HepG2 (cell line): ENCODE results near the gene CAGE1. TPM values are rescaled to one million over a fixed set of nuclear protein-coding genes. Genes with fewer than 3 reads are reported as not detected.
A peak's percentile ranks its signal among the peaks of the same experiment; 100 is the strongest.

Experiments
- ATM ChIP-seq: fragments of 450-650 bp; IDR thresholded peaks from 2 replicates; pipeline ENCODE4 v1.7.1; 2017; ENCODE audit warnings: mild to moderate bottlenecking, borderline replicate concordance
- ATRX ChIP-seq: sonication (generic); formaldehyde crosslinking; IDR thresholded peaks from 2 replicates; pipeline ENCODE4 v1.4.0; 2020; ENCODE audit warnings: missing genetic modification reagents, borderline replicate concordance
- CENPT ChIP-seq: sonication (generic); formaldehyde crosslinking; IDR thresholded peaks from 2 replicates; pipeline ENCODE4 v1.8.0; 2022; ENCODE audit warnings: low read depth, mild to moderate bottlenecking, moderate library complexity, missing genetic modification reagents
- EHMT2 ChIP-seq: fragments of 200-600 bp; sonication (generic); IDR thresholded peaks from 2 replicates; pipeline ENCODE4 v1.7.0; 2017; ENCODE audit warnings: antibody characterized with exemption, low read depth, low read length, borderline replicate concordance
- FOXA1 ChIP-seq, 2 experiments: fragments of 450-650 bp in 1 of 2; sonication (generic) in 1 of 2; formaldehyde crosslinking in 1 of 2; IDR thresholded peaks; 2 replicates each; pipeline versions ENCODE4 v1.4.0 to v1.6.1; 2016 to 2020; ENCODE audit warnings: missing genetic modification reagents in 1 of 2
- HNRNPH1 ChIP-seq: fragments of 200-400 bp; formaldehyde crosslinking; optimal IDR thresholded peaks from 2 replicates; pipeline ENCODE3; 2017; ENCODE audit warnings: mild to moderate bottlenecking, low read depth, low read length
- HNRNPL ChIP-seq: fragments of 200-400 bp; formaldehyde crosslinking; IDR thresholded peaks from 2 replicates; pipeline ENCODE4 v1.6.1; 2017; ENCODE audit warnings: mild to moderate bottlenecking, low read depth, low read length
- IRX3 ChIP-seq: sonication (generic); formaldehyde crosslinking; IDR thresholded peaks from 2 replicates; pipeline ENCODE4 v1.8.1; 2023; ENCODE audit warnings: mild to moderate bottlenecking, low read depth, missing genetic modification reagents, borderline replicate concordance
- KDM6A ChIP-seq: IDR thresholded peaks from 2 replicates; pipeline ENCODE4 v1.6.1; 2016; ENCODE audit warnings: low read depth
- MAFK ChIP-seq, 2 experiments: IDR thresholded peaks in 1 of 2; conservative IDR thresholded peaks in 1 of 2; 2 replicates each; pipeline ENCODE4 v1.6.1; 2011; ENCODE audit warnings: improper control_type of control experiment in 2 of 2, low read length in 2 of 2
- NRL ChIP-seq: sonication (generic); formaldehyde crosslinking; IDR thresholded peaks from 2 replicates; pipeline ENCODE4 v1.5.0; 2020; ENCODE audit warnings: missing genetic modification reagents, mild to moderate bottlenecking, moderate library complexity, borderline replicate concordance
- REL ChIP-seq: sonication (generic); formaldehyde crosslinking; conservative IDR thresholded peaks from 2 replicates; pipeline ENCODE4 v1.8.0; 2022; ENCODE audit warnings: mild to moderate bottlenecking, missing genetic modification reagents, moderate library complexity
- SALL1 ChIP-seq: sonication (generic); formaldehyde crosslinking; IDR thresholded peaks from 2 replicates; pipeline ENCODE4 v1.8.0; 2022; ENCODE audit warnings: mild to moderate bottlenecking, missing genetic modification reagents
- STAG1 ChIP-seq: sonication (generic); formaldehyde crosslinking; IDR thresholded peaks from 2 replicates; pipeline ENCODE4 v1.4.0; 2020; ENCODE audit warnings: missing genetic modification reagents
- TBL1XR1 ChIP-seq: fragments of 150-350 bp; IDR thresholded peaks from 2 replicates; pipeline ENCODE4 v1.6.1; 2014; ENCODE audit warnings: borderline replicate concordance, low read length; ENCODE audit not compliant: partially characterized antibody
- TBP ChIP-seq: sonication (generic); formaldehyde crosslinking; IDR thresholded peaks from 2 replicates; pipeline ENCODE4 v1.5.0; 2020; ENCODE audit warnings: missing genetic modification reagents
- TMF1 ChIP-seq: sonication (generic); formaldehyde crosslinking; IDR thresholded peaks from 2 replicates; pipeline ENCODE4 v1.8.1; 2022; ENCODE audit warnings: low read depth, missing genetic modification reagents
- ZBED4 ChIP-seq: sonication (generic); formaldehyde crosslinking; IDR thresholded peaks from 2 replicates; pipeline ENCODE4 v1.4.0; 2020; ENCODE audit warnings: missing genetic modification reagents, borderline replicate concordance
- ZKSCAN1 ChIP-seq: fragments of 150-350 bp; IDR thresholded peaks from 2 replicates; pipeline ENCODE4 v1.6.1; 2014; ENCODE audit warnings: low read length
- ZNF274 ChIP-seq: sonication (generic); formaldehyde crosslinking; IDR thresholded peaks from 2 replicates; pipeline ENCODE4 v1.5.1; 2020; ENCODE audit warnings: mild to moderate bottlenecking, missing genetic modification reagents
- ZNF550 ChIP-seq: sonication (generic); formaldehyde crosslinking; IDR thresholded peaks from 2 replicates; pipeline ENCODE4 v1.4.0; 2020; ENCODE audit warnings: mild to moderate bottlenecking, missing genetic modification reagents, borderline replicate concordance
- ZNF556 ChIP-seq: sonication (generic); formaldehyde crosslinking; IDR thresholded peaks from 2 replicates; pipeline ENCODE4 v1.4.0; 2020; ENCODE audit warnings: mild to moderate bottlenecking, missing genetic modification reagents, borderline replicate concordance
- ZNF788 ChIP-seq: sonication (generic); formaldehyde crosslinking; IDR thresholded peaks from 2 replicates; pipeline ENCODE4 v1.5.0; 2020; ENCODE audit warnings: mild to moderate bottlenecking, missing genetic modification reagents, borderline replicate concordance
- ZSCAN12 ChIP-seq: sonication (generic); formaldehyde crosslinking; IDR thresholded peaks from 2 replicates; pipeline ENCODE4 v1.9.0; 2021; ENCODE audit warnings: mild to moderate bottlenecking, missing genetic modification reagents
- polyA plus RNA-seq, 8 experiments: library from polyadenylated mRNA; depleted of rRNA in 3 of 8; stranded (reverse) in 7 of 8; unstranded in 1 of 8; fragments of >200 nt; fragmentation: Illumina TruSeq in 4 of 8; extraction: Trizol in 4 of 8; gene quantifications; 2 replicates each; pipeline versions ENCODE4 v1.2.1 to v1.2.3, GENCODE V29; 2011 to 2016; ENCODE audit warnings: low read depth in 4 of 8, missing spikeins in 1 of 8, mixed read lengths in 1 of 8; ENCODE audit not compliant: insufficient read depth in 1 of 8
- total RNA-seq, 5 experiments: library from RNA; depleted of rRNA; stranded (reverse); fragments of >200 nt; fragmentation: Illumina TruSeq; extraction: Trizol; gene quantifications; 2 replicates each; pipeline ENCODE4 v1.2.3, GENCODE V29; 2016; ENCODE audit warnings: low read depth in 1 of 5
- TF ChIP-seq, protein P1 (sequence below): sonication (generic); formaldehyde crosslinking; IDR thresholded peaks from 2 replicates; pipeline ENCODE4 v1.4.0; 2020; ENCODE audit warnings: missing genetic modification reagents

The CAGE1 gene
- total and polyA plus RNA-seq, 2 of the 13 experiments (the other 11 are each of a cell fraction or from before 2014, with no cell fraction given), result 0.03 to 0.15 TPM

DNA sequence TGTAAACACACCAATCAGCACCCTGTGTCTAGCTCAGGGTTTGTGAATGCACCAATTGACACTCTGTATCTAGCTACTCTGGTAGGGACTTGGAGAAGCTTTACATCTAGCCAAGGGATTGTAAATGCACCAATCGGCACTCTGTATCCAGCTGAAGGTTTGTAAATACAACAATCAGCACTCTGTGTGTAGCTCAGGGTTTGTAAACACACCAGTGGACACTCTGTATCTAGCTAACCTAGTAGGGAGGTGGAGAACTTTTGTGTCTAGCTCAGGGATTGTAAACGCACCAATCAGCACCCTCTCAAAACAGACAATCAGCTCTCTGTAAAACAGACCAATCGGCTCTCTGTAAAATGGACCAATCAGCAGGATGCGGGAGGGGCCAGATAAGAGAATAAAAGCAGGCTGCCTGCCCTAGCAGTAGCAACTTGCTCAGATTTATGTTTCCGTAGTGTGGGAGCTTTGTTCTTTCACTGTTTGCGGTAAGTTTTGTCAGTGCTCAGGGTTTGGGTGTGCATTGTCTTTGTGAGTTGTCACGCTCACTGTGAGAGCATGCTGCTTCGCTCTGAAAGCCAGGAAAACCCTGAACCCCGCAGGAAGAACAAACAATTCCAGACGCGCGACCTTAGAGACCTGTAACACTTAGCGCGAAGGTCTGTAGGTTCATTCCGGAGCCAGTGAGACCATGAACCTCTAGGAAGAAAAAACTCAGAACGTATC is 37.1 kb upstream of the CAGE1 start (continued):
- TF ChIP-seq, protein P1, sequence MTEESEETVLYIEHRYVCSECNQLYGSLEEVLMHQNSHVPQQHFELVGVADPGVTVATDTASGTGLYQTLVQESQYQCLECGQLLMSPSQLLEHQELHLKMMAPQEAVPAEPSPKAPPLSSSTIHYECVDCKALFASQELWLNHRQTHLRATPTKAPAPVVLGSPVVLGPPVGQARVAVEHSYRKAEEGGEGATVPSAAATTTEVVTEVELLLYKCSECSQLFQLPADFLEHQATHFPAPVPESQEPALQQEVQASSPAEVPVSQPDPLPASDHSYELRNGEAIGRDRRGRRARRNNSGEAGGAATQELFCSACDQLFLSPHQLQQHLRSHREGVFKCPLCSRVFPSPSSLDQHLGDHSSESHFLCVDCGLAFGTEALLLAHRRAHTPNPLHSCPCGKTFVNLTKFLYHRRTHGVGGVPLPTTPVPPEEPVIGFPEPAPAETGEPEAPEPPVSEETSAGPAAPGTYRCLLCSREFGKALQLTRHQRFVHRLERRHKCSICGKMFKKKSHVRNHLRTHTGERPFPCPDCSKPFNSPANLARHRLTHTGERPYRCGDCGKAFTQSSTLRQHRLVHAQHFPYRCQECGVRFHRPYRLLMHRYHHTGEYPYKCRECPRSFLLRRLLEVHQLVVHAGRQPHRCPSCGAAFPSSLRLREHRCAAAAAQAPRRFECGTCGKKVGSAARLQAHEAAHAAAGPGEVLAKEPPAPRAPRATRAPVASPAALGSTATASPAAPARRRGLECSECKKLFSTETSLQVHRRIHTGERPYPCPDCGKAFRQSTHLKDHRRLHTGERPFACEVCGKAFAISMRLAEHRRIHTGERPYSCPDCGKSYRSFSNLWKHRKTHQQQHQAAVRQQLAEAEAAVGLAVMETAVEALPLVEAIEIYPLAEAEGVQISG, result no peak
- no peak for TF ChIP-seq ATRX (CRISPR knock-in tag)
- no peak for TF ChIP-seq ZSCAN12 (CRISPR knock-in tag)
- TF ChIP-seq ZNF556 (CRISPR knock-in tag), result no peak
- TF ChIP-seq ZBED4 (CRISPR knock-in tag), result no peak
- no peak for TF ChIP-seq IRX3 (CRISPR knock-in tag)
- no peak for TF ChIP-seq HNRNPL
- no peak for TF ChIP-seq ATM
- no peak; the same call in 1 of the 2 replicates for TF ChIP-seq ZKSCAN1
- TF ChIP-seq TMF1, result no peak
- peak; percentile 6; the same call in 1 of the 2 replicates for TF ChIP-seq STAG1 (CRISPR knock-in tag)
- no peak for TF ChIP-seq EHMT2
- no peak for TF ChIP-seq REL (CRISPR knock-in tag)
- peak; percentile 30 for TF ChIP-seq TBL1XR1
- TF ChIP-seq ZNF274, result no peak
- no peak for TF ChIP-seq ZNF550
- peak; percentile 14 to 55; a peak in 3 of 4 replicates for TF ChIP-seq MAFK (conservative IDR thresholded peaks at IDR 0.05 in 1 of 2, IDR thresholded peaks at IDR 0.05 in 1 of 2; ENCODE audit: low read length in 2 of 2)
- no peak for TF ChIP-seq NRL (CRISPR knock-in tag)
- no peak for TF ChIP-seq CENPT (CRISPR knock-in tag)
- TF ChIP-seq ZNF788, result no peak
- no peak for TF ChIP-seq FOXA1 (IDR thresholded peaks at IDR 0.05)
- TF ChIP-seq FOXA1 (CRISPR knock-in tag; IDR thresholded peaks at IDR 0.05), result 0 out of 2 replicates have a peak, but pooled peaks have one; percentile 29
- peak; percentile 70; the same call in 1 of the 2 replicates for TF ChIP-seq SALL1 (CRISPR knock-in tag)
- TF ChIP-seq HNRNPH1, result no peak
- no peak for TF ChIP-seq TBP
- TF ChIP-seq KDM6A (CRISPR knock-in tag), result no peak
